ENCODE measurements around the gene RAB30.

RAB30 gene

GRCh38 chr11:83064011-83064410 lies 7.7 kb downstream of the RAB30 start:
- TF ChIP-seq, protein P1, sequence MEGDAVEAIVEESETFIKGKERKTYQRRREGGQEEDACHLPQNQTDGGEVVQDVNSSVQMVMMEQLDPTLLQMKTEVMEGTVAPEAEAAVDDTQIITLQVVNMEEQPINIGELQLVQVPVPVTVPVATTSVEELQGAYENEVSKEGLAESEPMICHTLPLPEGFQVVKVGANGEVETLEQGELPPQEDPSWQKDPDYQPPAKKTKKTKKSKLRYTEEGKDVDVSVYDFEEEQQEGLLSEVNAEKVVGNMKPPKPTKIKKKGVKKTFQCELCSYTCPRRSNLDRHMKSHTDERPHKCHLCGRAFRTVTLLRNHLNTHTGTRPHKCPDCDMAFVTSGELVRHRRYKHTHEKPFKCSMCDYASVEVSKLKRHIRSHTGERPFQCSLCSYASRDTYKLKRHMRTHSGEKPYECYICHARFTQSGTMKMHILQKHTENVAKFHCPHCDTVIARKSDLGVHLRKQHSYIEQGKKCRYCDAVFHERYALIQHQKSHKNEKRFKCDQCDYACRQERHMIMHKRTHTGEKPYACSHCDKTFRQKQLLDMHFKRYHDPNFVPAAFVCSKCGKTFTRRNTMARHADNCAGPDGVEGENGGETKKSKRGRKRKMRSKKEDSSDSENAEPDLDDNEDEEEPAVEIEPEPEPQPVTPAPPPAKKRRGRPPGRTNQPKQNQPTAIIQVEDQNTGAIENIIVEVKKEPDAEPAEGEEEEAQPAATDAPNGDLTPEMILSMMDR (IDR thresholded peaks at IDR 0.05; ENCODE audit: control insufficient read depth, insufficient read depth, low read depth, low read length, missing control alignments), result no peak
- no peak for DNase-seq (ENCODE audit: low read depth)
- H3K4me3 ChIP-seq (ENCODE audit: control insufficient read depth, low read depth, low read length), result no peak overlapping the region

- peak; percentile 44 for DNase-seq (ENCODE audit: low read depth)
- TF ChIP-seq, protein P1 (IDR thresholded peaks at IDR 0.05; ENCODE audit: control insufficient read depth, insufficient read depth, low read depth, low read length, missing control alignments), result no peak
- no peak overlapping the region for H3K4me3 ChIP-seq (ENCODE audit: control insufficient read depth, low read depth, low read length)
These were observed 8.5 kb downstream of the RAB30 start for GRCh38 chr11:83063073-83063754.

- no peak for DNase-seq (ENCODE audit: low read depth)
- H3K4me3 ChIP-seq (ENCODE audit: control insufficient read depth, low read depth, low read length), result no peak overlapping the region
- TF ChIP-seq, protein P1 (IDR thresholded peaks at IDR 0.05; ENCODE audit: control insufficient read depth, insufficient read depth, low read depth, low read length, missing control alignments), result no peak
These were observed 9.8 kb downstream of the RAB30 start for GRCh38 chr11:83061883-83062282.

- TF ChIP-seq, protein P1 (IDR thresholded peaks at IDR 0.05; ENCODE audit: control insufficient read depth, insufficient read depth, low read depth, low read length, missing control alignments), result no peak
- DNase-seq (ENCODE audit: low read depth), result no peak
- H3K4me3 ChIP-seq (ENCODE audit: control insufficient read depth, low read depth, low read length), result no peak overlapping the region
These were observed 10.7 kb downstream of the RAB30 start for GRCh38 chr11:83060965-83061364.

- H3K4me3 ChIP-seq (ENCODE audit: control insufficient read depth, low read depth, low read length), result no peak overlapping the region
- no peak for DNase-seq (ENCODE audit: low read depth)
- TF ChIP-seq, protein P1 (IDR thresholded peaks at IDR 0.05; ENCODE audit: control insufficient read depth, insufficient read depth, low read depth, low read length, missing control alignments), result no peak
These were observed 14.0 kb downstream of the RAB30 start for GRCh38 chr11:83057721-83058120.

GRCh38 chr11:83056611-83057010 lies 15.1 kb downstream of the RAB30 start:
- no peak overlapping the region for H3K4me3 ChIP-seq (ENCODE audit: control insufficient read depth, low read depth, low read length)
- TF ChIP-seq, protein P1 (IDR thresholded peaks at IDR 0.05; ENCODE audit: control insufficient read depth, insufficient read depth, low read depth, low read length, missing control alignments), result no peak
- no peak for DNase-seq (ENCODE audit: low read depth)

Measured in AG09309 (cell line).